Vagina (tissue), 2 donors: ENCODE measurements around the gene FSTL4. TPM values are rescaled to one million over a fixed set of nuclear protein-coding genes. Genes with fewer than 3 reads are reported as not detected.

Experiments
- DNase-seq, 2 donors: peaks; one replicate each; pipeline ENCODE4 v3.0.0-alpha.2; 2017; ENCODE audit errors: extremely low spot score in 2 of 2
- H3K27ac ChIP-seq: fragments of 200-600 bp; sonication (generic); one replicate; pipeline ENCODE4 v1.5.1; 2019
- H3K27me3 ChIP-seq: fragments of 200-600 bp; sonication (generic); one replicate; pipeline ENCODE4 v1.5.1; 2019
- H3K36me3 ChIP-seq, 2 donors: fragments of 200-600 bp; sonication (generic); one replicate each; pipeline ENCODE4 v1.5.1; 2017 to 2019
- H3K4me1 ChIP-seq: fragments of 200-600 bp; sonication (generic); one replicate; pipeline ENCODE4 v1.5.1; 2019
- H3K4me3 ChIP-seq, 2 donors: fragments of 200-600 bp; sonication (generic); 1 replicate in 1 of 2; 2 replicates in 1 of 2; pipeline ENCODE4 v1.5.1; 2016 to 2019
- H3K9me3 ChIP-seq: fragments of 200-600 bp; sonication (generic); one replicate; pipeline ENCODE4 v1.5.1; 2019
- POLR2A ChIP-seq, 2 donors: fragments of 450-650 bp; IDR thresholded peaks; one replicate each; pipeline ENCODE4 v1.6.1; 2017; ENCODE audit warnings: antibody characterized with exemption in 2 of 2, mild to moderate bottlenecking in 2 of 2, moderate library complexity in 2 of 2
- POLR2AphosphoS5 ChIP-seq, 2 donors: sonication (generic); formaldehyde crosslinking; IDR thresholded peaks; one replicate each; pipeline ENCODE4 v1.9.0; 2017; ENCODE audit warnings: antibody characterized with exemption in 2 of 2, mild to moderate bottlenecking in 2 of 2, low read depth in 1 of 2; ENCODE audit not compliant: insufficient read depth in 1 of 2
- intact Hi-C: fragments of 100-400 bp; cut with DNase I; formaldehyde crosslinking; loops from one replicate; pipeline ENCODE4 v1.15.1; 2023
- total RNA-seq: library from RNA; depleted of rRNA; stranded (reverse); fragments of >200 nt; gene quantifications from one replicate; pipeline ENCODE4 v1.2.3, GENCODE V29; 2016
- TF ChIP-seq, protein P1 (sequence below), 3 experiments: fragments of 450-650 bp in 2 of 3; fragments of 200-600 bp in 1 of 3; sonication (generic) in 1 of 3; IDR thresholded peaks; one replicate each; pipeline ENCODE4 v1.5.1; 2017 to 2019; ENCODE audit warnings: antibody characterized with exemption in 3 of 3, mild to moderate bottlenecking in 2 of 3, moderate library complexity in 2 of 3

Gene FSTL4
- total RNA-seq, 1 donor from 2014 or later: 3.7 TPM

DNA sequence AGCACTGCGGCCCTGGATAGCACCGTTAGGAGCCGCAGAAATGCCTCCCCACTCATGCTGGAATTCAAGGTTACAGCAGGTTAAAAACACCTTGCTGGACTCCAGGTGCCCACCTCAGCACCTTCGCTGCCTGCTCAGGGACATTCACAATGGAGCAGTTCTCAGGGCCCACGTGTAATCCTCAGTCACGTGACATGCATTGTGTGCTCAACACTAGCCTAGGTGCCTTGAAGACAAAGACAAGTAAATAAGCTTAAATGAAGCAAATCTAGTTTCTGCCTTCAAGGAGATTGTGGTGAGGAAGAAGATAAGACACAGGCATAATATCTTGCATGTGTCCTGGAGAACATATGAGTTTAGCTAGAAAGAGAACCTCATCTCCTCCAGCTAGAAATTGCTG, 82.1 kb downstream of the FSTL4 start:
- Histone ChIP-seq H3K36me3 (no peaks in the 10 kb centered on the region), H3K27me3 (no peaks in the 10 kb centered on the region), H3K4me3 (no peak overlapping the region), H3K9me3 (no peaks in the 10 kb centered on the region), H3K4me1 (no peaks in the 10 kb centered on the region), H3K27ac (no peak overlapping the region)
- DNase-seq: no peak
- TF ChIP-seq, protein P1, sequence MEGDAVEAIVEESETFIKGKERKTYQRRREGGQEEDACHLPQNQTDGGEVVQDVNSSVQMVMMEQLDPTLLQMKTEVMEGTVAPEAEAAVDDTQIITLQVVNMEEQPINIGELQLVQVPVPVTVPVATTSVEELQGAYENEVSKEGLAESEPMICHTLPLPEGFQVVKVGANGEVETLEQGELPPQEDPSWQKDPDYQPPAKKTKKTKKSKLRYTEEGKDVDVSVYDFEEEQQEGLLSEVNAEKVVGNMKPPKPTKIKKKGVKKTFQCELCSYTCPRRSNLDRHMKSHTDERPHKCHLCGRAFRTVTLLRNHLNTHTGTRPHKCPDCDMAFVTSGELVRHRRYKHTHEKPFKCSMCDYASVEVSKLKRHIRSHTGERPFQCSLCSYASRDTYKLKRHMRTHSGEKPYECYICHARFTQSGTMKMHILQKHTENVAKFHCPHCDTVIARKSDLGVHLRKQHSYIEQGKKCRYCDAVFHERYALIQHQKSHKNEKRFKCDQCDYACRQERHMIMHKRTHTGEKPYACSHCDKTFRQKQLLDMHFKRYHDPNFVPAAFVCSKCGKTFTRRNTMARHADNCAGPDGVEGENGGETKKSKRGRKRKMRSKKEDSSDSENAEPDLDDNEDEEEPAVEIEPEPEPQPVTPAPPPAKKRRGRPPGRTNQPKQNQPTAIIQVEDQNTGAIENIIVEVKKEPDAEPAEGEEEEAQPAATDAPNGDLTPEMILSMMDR (IDR thresholded peaks at IDR 0.05): no peak
- no peak for TF ChIP-seq POLR2AphosphoS5 (IDR thresholded peaks at IDR 0.05; ENCODE audit: insufficient read depth in 1 of 2, low read depth in 1 of 2)
- TF ChIP-seq POLR2A (IDR thresholded peaks at IDR 0.05): no peak
- intact Hi-C loops: no loop called here

DNA sequence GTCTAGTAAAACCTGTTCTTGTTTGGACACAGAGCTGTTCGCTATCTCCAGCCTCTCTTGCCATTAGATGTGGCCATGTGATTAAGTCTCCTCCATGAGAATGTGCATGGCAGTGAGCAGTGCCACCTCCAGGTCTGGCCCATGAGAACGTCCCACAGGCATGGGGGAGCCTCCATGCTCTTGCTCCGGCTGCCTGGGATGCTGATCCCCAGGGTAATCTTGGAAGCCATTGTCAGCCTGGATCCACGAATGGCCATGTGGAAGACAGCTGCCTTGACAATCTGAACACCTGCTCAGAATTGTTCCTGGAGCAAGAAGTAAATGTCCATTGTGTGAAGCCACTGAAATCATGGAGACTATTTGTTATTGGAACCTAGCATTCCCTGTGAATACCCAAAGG, 83.5 kb downstream of the FSTL4 start:
- Histone ChIP-seq H3K27ac (no peak overlapping the region), H3K36me3 (no peaks in the 10 kb centered on the region), H3K9me3 (no peaks in the 10 kb centered on the region), H3K27me3 (no peaks in the 10 kb centered on the region), H3K4me3 (no peak overlapping the region), H3K4me1 (no peaks in the 10 kb centered on the region)
- DNase-seq: no peak
- TF ChIP-seq, protein P1 (IDR thresholded peaks at IDR 0.05): no peak
- no peak for TF ChIP-seq POLR2A (IDR thresholded peaks at IDR 0.05)
- no peak for TF ChIP-seq POLR2AphosphoS5 (IDR thresholded peaks at IDR 0.05; ENCODE audit: insufficient read depth in 1 of 2, low read depth in 1 of 2)
- intact Hi-C loops: no loop called here

DNA sequence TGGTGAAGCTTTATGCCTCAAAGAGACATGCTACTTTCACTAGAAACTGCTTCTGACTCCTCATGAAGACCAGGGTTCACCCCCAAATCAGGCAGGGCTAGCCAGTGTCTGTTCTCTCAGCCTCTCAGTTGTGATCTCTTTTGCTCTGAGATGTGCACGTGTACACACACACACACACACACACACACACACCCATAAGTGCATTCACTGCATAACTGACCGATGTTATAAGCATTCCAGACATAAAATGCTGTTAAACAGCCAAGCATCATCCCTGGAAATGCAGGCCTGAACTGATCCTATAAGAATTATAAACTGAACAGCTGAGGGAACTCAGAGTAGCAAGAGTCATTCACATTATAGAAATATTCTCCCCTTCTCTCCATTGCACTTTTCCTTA, 85.0 kb downstream of the FSTL4 start:
- H3K9me3 ChIP-seq: no peaks in the 10 kb centered on the region
- no peaks in the 10 kb centered on the region for H3K27me3 ChIP-seq
- H3K4me3 ChIP-seq: no peak overlapping the region
- TF ChIP-seq POLR2A (IDR thresholded peaks at IDR 0.05) (no peak), POLR2AphosphoS5 (IDR thresholded peaks at IDR 0.05; ENCODE audit: insufficient read depth in 1 of 2, low read depth in 1 of 2) (no peak)
- TF ChIP-seq, protein P1 (IDR thresholded peaks at IDR 0.05): no peak
- DNase-seq: no peak
- no peaks in the 10 kb centered on the region for H3K4me1 ChIP-seq
- no peaks in the 10 kb centered on the region for H3K36me3 ChIP-seq
- intact Hi-C loops: no loop called here
- no peak overlapping the region for H3K27ac ChIP-seq

DNA sequence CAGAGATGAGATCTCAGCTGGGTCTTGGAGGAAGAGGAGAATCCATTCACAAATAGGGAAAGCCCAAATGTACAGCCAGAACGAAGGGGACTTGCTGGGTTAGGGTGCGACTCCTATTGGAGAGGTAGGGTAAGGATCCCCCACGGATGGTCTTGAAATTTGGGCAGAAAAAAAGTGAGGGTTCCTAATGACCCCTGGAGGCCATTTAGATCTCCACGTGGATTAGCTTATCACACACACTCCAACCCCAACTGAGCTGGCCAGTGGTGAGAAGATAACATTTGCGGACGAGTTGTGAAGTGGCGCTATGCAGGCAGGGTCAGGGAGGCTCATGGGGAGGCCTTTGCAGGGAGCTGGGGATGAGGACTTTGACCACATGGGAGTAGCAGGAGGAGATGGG, 86.0 kb downstream of the FSTL4 start:
- Histone ChIP-seq H3K4me1 (no peaks in the 10 kb centered on the region), H3K36me3 (no peaks in the 10 kb centered on the region), H3K4me3 (no peak overlapping the region), H3K27me3 (no peaks in the 10 kb centered on the region), H3K9me3 (no peaks in the 10 kb centered on the region), H3K27ac (no peak overlapping the region)
- intact Hi-C loops: no loop called here
- DNase-seq: no peak
- no peak for TF ChIP-seq POLR2A (IDR thresholded peaks at IDR 0.05)
- TF ChIP-seq POLR2AphosphoS5 (IDR thresholded peaks at IDR 0.05; ENCODE audit: insufficient read depth in 1 of 2, low read depth in 1 of 2): no peak
- TF ChIP-seq, protein P1 (IDR thresholded peaks at IDR 0.05): no peak

DNA sequence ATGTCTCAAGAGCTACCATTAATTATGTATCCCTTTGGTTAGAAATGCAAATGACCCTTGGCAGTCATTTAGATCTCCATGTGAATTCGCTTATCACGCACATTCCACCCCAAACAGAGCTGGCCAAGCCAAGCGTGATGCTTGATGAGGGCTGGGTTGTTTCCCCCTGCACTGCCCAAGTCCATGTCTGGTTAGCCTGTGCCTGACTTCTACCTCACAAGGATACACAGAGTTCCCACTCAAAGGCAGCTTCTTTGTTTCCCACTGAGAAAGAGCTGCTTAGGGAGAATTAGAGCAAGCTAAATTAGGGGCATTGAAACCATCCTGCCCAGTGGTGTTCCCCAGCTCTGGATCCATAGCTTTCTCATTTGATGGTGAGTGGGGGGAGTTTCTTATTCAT, 87.2 kb downstream of the FSTL4 start:
- Histone ChIP-seq H3K36me3 (no peaks in the 10 kb centered on the region), H3K9me3 (no peaks in the 10 kb centered on the region), H3K27me3 (no peaks in the 10 kb centered on the region), H3K4me1 (no peaks in the 10 kb centered on the region), H3K4me3 (no peak overlapping the region), H3K27ac (no peak overlapping the region)
- TF ChIP-seq, protein P1 (IDR thresholded peaks at IDR 0.05): no peak
- TF ChIP-seq POLR2A (IDR thresholded peaks at IDR 0.05) (no peak), POLR2AphosphoS5 (IDR thresholded peaks at IDR 0.05; ENCODE audit: insufficient read depth in 1 of 2, low read depth in 1 of 2) (no peak)
- intact Hi-C loops: no loop called here
- no peak for DNase-seq
